ENCODE results near the gene N4BP3. TPM values are rescaled to one million over a fixed set of nuclear protein-coding genes. Genes with fewer than 3 reads are reported as not detected.

Gene N4BP3
- total and polyA plus RNA-seq, 2 of the 4 experiments (the other 2 are of a cell fraction) = 0.14 to 0.18 TPM

GRCh38 chr5:178147406-178147805 lies 34.1 kb downstream of the N4BP3 start:
- Histone ChIP-seq H2BK5ac (ENCODE audit: low read depth, low read length, poor library complexity, severe bottlenecking) (no peak overlapping the region), H3K36me3 (ENCODE audit: control insufficient read depth, insufficient read depth, low read length) (peaks cover 58% of the 10 kb centered on the region), H3K23ac (ENCODE audit: low read depth, low read length) (no peak overlapping the region), H3K14ac (replicated peaks; ENCODE audit: low read depth, low read length) (no peak overlapping the region), H4K8ac (ENCODE audit: low read depth in 2 of 2, low read length in 2 of 2) (no peak overlapping the region), H3K9me3 (ENCODE audit: control insufficient read depth, insufficient read depth, low read length) (no peaks in the 10 kb centered on the region), H2BK15ac (ENCODE audit: low read depth, low read length) (no peak overlapping the region), H3K79me1 (ENCODE audit: low read depth in 1 of 2, low read length in 2 of 2) (peaks cover 8 to 19% of the 10 kb centered on the region in 2 experiments), H3K9ac (ENCODE audit: low read depth, low read length) (no peak overlapping the region), H3K27ac (ENCODE audit: insufficient read depth, low read length) (no peak overlapping the region), H2BK20ac (ENCODE audit: low read depth, low read length) (no peak overlapping the region), H3K4me1 (ENCODE audit: control insufficient read depth, insufficient read depth, low read length) (peaks cover 5% of the 10 kb centered on the region; the same call in 1 of the 2 replicates), H2AK5ac (ENCODE audit: low read depth, low read length) (no peak overlapping the region), H2BK120ac (ENCODE audit: low read depth, low read length) (no peak overlapping the region), H3K27me3 (ENCODE audit: control insufficient read depth, insufficient read depth, low read length) (no peaks in the 10 kb centered on the region), H3K4me2 (ENCODE audit: low read depth, low read length) (no peak overlapping the region), H2AK9ac (replicated peaks; ENCODE audit: low read depth, low read length, poor library complexity) (no peak overlapping the region), H3K9me1 (ENCODE audit: insufficient read depth, low read length) (0 out of 2 replicates have a peak, but pooled peaks cover 2% of the 10 kb centered on the region), H4K20me1 (ENCODE audit: insufficient read depth, low read length) (peaks cover 10% of the 10 kb centered on the region; the same call in 1 of the 2 replicates), H4K91ac (ENCODE audit: insufficient read depth, low read depth, low read length) (no peak overlapping the region), H2AFZ (replicated peaks; ENCODE audit: low read length, poor library complexity) (no peak overlapping the region), H3K56ac (ENCODE audit: extremely low read depth, insufficient read depth, low read length) (no peak overlapping the region), H3K4me3 (ENCODE audit: insufficient read depth, low read depth, low read length) (no peak overlapping the region), H3K18ac (ENCODE audit: low read depth, low read length) (no peak overlapping the region), H3K4ac (ENCODE audit: low read depth, low read length) (no peak overlapping the region), H4K5ac (ENCODE audit: low read depth, low read length) (no peak overlapping the region)
- no peak for DNase-seq
- intact Hi-C loops (cut with micrococcal nuclease) = no loop called here
- WGBS, 2 experiments (ENCODE audit: extremely low coverage in 2 of 2, insufficient read length in 1 of 2) = 95% methylated on average over 11 of the region's 15 CpGs; no CpG with 5 or more reads in 1 of the 2 experiments
- no peak for ATAC-seq (ENCODE audit: low read depth)
- ChIA-PET CTCF (no interaction called here), POLR2A (ENCODE audit: unreplicated experiment) (no interaction called here)
- no TSS peak for BruUV-seq (replicated peaks)
- TF ChIP-seq ELK1 (IDR thresholded peaks at IDR 0.05; ENCODE audit: borderline replicate concordance, low read depth, low read length) = no peak
- no peak for TF ChIP-seq RFX5 (IDR thresholded peaks at IDR 0.05; ENCODE audit: low read depth, low read length)
- TF ChIP-seq MAZ (IDR thresholded peaks at IDR 0.05; ENCODE audit: borderline replicate concordance, low read depth, low read length) = no peak
- no peak for TF ChIP-seq MXI1 (IDR thresholded peaks at IDR 0.05; ENCODE audit: borderline replicate concordance, low read depth, low read length)
- in situ Hi-C loops (cut with MboI; ENCODE audit: low sequenced_read_pairs) = loop anchor here (5.0 kb wide), 1 partner anchor 70 kb away; no protein-coding TSS in a partner anchor
- dilution Hi-C loops (cut with HindIII; ENCODE audit: low sequenced_read_pairs, unreplicated experiment) = no loop called here

Measured in IMR-90 (cell line).